SHP77 (cell line): ENCODE data around the gene LARGE1.

ENCODE experiments used
- DNase-seq, 2 experiments: peaks; one replicate each; lab custom pipeline; 2025; lab: John Stamatoyannopoulos, UW

The LARGE1 gene

GRCh38 chr22:33853200-33854097, 66.8 kb downstream of the LARGE1 start:
- DNase-seq, result peak in 1 of 2 experiments; percentile 61

GRCh38 chr22:33851821-33852384, 68.4 kb downstream of the LARGE1 start:
- DNase-seq, result no peak

- no peak for DNase-seq
These were observed 69.0 kb downstream of the LARGE1 start for GRCh38 chr22:33851240-33851639.

GRCh38 chr22:33850724-33851123, 69.6 kb downstream of the LARGE1 start:
- DNase-seq, result no peak

GRCh38 chr22:33850193-33850592, 70.1 kb downstream of the LARGE1 start:
- DNase-seq, result no peak

GRCh38 chr22:33848251-33848650, 72.0 kb downstream of the LARGE1 start:
- no peak for DNase-seq

- DNase-seq, result no peak
These were observed 76.0 kb downstream of the LARGE1 start for GRCh38 chr22:33844273-33844672.

GRCh38 chr22:33842421-33843094, 77.7 kb downstream of the LARGE1 start:
- peak; percentile 57 to 71 for DNase-seq

GRCh38 chr22:33842006-33842354, 78.3 kb downstream of the LARGE1 start:
- no peak for DNase-seq

GRCh38 chr22:33841281-33842005, 78.8 kb downstream of the LARGE1 start:
- no peak for DNase-seq

GRCh38 chr22:33838644-33839043, 81.6 kb downstream of the LARGE1 start:
- no peak for DNase-seq

- no peak for DNase-seq
These were observed 82.5 kb downstream of the LARGE1 start for GRCh38 chr22:33837826-33838225.

- DNase-seq, result no peak
These were observed 85.0 kb downstream of the LARGE1 start for GRCh38 chr22:33835265-33835664.

- no peak for DNase-seq
These were observed 87.6 kb downstream of the LARGE1 start for GRCh38 chr22:33832558-33833151.

- DNase-seq, result no peak
These were observed 88.6 kb downstream of the LARGE1 start for GRCh38 chr22:33831651-33832050.

GRCh38 chr22:33831207-33831606, 89.1 kb downstream of the LARGE1 start:
- no peak for DNase-seq

- DNase-seq, result peak in 1 of 2 experiments; percentile 10
These were observed 90.6 kb downstream of the LARGE1 start for GRCh38 chr22:33829546-33830280.

GRCh38 chr22:33828302-33828701, 92.0 kb downstream of the LARGE1 start:
- DNase-seq, result no peak

GRCh38 chr22:33825761-33826160, 94.5 kb downstream of the LARGE1 start:
- no peak for DNase-seq

- no peak for DNase-seq
These were observed 96.7 kb downstream of the LARGE1 start for GRCh38 chr22:33823552-33823951.

GRCh38 chr22:33821290-33821689, 99.0 kb downstream of the LARGE1 start:
- DNase-seq, result no peak
